ENCODE measurements around the gene DEFB127.
"Not testable (repeated sequence)": the region's sequence is repeated elsewhere in the genome, so short reads cannot be mapped to it uniquely, and the experiment has no call there.

- TF ChIP-seq POLR2A (IDR thresholded peaks at IDR 0.05) = not testable (repeated sequence)
- TF ChIP-seq, protein P1, sequence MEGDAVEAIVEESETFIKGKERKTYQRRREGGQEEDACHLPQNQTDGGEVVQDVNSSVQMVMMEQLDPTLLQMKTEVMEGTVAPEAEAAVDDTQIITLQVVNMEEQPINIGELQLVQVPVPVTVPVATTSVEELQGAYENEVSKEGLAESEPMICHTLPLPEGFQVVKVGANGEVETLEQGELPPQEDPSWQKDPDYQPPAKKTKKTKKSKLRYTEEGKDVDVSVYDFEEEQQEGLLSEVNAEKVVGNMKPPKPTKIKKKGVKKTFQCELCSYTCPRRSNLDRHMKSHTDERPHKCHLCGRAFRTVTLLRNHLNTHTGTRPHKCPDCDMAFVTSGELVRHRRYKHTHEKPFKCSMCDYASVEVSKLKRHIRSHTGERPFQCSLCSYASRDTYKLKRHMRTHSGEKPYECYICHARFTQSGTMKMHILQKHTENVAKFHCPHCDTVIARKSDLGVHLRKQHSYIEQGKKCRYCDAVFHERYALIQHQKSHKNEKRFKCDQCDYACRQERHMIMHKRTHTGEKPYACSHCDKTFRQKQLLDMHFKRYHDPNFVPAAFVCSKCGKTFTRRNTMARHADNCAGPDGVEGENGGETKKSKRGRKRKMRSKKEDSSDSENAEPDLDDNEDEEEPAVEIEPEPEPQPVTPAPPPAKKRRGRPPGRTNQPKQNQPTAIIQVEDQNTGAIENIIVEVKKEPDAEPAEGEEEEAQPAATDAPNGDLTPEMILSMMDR (IDR thresholded peaks at IDR 0.05) = not testable (repeated sequence)
These were observed 27.4 kb upstream of the DEFB127 start for GRCh38 chr20:129786-130323.
